Hepatic stellate cell (primary cell): ENCODE results near the gene ANKRD26.

Experiments
- DNase-seq: peaks from one replicate; pipeline ENCODE4 v3.0.0; 2011; ENCODE audit warnings: low spot score

Gene ANKRD26

GRCh38 chr10:27020243-27020642 is 80.1 kb downstream of the ANKRD26 start:
- no peak for DNase-seq

- no peak for DNase-seq
These were observed 80.5 kb downstream of the ANKRD26 start for GRCh38 chr10:27019827-27020226.

DNA sequence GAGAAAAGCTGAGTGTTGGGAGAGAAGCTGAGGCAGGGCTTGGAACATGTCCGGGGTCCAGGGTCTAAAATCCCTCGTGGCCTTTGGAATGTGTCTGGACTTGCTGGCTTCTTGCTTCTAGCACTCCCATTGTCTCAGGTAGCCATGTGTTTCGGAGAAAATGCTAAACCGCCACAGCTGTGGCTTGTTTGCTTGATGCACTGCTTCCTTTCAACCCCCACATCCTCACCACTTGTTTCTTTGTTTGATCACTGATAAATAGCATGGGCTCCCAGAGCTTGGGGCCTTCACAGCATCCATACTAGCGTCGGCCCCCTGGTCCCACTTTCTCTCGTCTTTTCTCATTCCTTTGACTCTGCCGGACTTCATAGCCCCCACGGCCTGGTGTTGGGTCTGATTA is 102.7 kb downstream of the ANKRD26 start:
- DNase-seq: no peak

DNA sequence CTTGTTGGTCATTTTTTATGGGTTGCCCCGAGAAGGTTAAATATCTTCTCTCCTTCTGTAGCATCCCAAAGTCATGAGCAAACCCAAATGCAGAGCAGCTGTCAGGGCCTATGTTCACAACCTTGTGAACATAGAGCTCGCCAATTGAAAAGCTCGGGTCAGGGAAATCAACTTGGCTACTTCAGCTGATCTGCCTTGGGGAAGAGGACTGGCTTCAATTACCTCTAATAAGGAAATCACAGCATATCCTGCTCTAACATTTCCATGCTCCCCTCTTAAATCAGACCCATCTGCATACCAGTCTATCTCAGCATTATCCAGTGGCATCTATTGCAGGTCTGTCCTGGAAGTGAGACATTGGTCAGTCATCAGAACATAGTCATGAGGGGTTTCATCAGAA is 105.6 kb downstream of the ANKRD26 start:
- DNase-seq: no peak

DNA sequence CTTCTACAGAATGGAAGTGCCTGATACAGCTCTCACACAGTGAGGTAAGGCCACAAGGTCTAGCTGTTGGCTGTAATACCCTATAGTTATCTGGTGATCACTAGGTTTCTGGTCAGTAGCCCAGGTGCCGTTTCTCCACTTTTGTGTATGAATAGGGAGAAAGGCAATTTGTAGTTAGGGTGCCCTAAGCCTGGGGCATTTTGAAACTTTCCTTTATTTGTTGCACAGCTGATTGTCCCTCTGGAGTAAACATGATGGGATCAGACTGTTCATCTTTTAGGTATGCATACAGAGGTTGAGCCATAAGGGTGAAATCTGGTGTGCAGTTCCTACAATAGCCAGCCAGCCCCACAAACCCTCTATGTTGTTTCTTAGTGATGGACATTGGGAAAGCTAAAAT is 112.4 kb downstream of the ANKRD26 start:
- no peak for DNase-seq

DNA sequence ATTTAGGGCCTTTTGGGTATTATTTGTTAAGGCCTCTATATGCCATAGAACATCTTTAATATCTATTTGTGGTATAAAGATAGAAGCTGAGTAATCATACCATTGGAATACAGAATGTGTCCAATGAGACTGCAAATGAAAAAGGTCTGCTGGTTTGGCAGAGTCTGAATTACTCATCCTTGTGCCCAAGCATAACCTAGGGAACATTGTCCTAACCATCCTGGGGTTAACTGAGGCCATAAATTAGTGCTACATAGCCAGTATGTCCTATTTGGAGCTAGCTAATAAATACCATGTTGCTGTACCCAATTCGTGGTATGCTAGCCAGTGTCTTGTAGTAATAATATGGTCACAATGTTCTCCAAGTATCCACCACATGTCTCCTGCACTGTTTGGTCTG is 117.1 kb downstream of the ANKRD26 start:
- no peak for DNase-seq

- DNase-seq: no peak
These were observed 118.2 kb downstream of the ANKRD26 start for GRCh38 chr10:26982058-26982457.

DNA sequence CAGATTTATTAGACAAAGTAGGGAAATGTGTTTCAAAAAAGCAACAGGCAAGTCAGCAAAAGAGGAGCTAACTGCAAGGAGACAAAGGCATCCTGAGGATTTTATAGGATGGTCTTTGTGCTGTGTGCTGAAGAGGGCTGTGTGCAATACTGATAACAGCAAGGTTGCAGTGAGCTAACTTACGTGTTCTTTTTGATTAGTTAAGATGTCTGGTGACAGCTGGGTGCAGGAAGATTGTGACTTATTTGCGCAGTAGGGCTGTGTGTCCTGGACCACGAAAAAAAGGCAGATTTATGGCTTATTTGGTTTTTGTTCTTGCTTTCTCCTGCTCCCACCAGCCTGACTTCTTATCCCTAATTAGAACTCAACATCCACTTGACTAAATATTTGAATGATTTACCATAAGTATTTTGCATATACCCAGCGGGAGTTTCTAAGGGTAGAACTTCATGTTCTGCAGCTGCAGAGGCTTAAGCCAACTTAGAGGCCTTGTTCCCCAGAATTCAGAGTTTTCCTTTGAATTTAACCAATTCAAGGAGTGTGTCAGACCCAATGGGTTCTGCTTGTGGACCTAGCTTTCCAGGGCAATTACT is 119.0 kb downstream of the ANKRD26 start:
- no peak for DNase-seq

DNA sequence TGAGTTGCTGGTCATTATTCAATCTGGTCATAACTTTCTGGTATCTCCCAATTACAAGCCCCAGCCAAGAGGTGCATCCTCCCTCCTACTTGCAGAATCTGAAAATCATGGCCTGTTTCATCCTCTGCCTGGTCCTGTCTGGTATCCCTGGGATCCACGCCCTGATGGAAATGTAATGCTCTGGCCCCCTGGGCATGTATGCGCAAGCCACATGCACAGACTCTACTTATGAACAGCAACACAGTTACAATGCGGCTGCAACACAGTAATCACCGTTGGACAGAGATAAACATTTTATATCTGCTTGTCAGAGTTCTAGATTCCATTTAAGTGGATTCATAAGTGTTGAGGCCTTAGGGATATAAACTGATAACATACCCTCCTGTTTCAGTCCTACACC is 121.8 kb downstream of the ANKRD26 start:
- no peak for DNase-seq

- DNase-seq: no peak
These were observed 122.7 kb downstream of the ANKRD26 start for GRCh38 chr10:26977635-26978034.

- no peak for DNase-seq
These were observed 129.6 kb downstream of the ANKRD26 start for GRCh38 chr10:26970667-26971066.

DNA sequence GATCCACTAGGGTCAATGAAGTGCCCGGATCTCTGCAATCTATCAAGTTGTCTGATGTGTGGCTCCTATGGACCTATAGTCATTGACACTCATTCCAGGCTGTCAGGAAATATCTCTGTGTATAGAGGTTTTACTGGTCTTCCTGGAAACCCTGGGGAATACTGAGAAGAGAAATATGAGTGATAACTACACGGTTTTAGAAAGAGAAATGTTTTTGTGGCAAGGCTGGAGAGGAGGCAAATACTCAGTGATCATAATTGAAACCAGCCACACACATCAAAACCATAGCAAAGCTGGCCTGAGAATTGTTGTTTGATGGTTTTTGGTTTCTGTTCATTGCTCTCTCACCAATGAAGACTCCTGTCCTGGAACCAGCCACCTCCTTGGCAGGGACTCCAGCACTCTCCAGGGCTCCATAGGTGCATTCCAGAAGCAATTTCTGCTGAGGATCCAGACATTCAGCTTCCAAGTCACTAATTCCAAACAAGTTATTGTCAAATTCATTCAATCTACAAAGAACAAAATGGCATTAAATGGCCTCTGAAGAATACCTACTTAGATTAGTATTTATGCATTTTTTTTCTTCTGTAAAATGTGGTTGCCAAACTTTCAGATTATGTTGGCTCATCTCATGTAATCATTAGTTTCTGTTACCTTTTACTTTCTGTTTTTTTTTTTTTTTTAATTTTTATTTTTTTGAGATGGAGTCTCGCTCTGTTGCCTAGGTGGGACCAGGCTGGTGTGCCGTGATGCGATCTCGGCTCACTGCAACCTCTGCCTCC is 131.0 kb downstream of the ANKRD26 start:
- DNase-seq: no peak

- no peak for DNase-seq
These were observed 137.5 kb downstream of the ANKRD26 start for GRCh38 chr10:26962835-26963234.

- no peak for DNase-seq
These were observed 140.0 kb downstream of the ANKRD26 start for GRCh38 chr10:26960308-26960707.

DNA sequence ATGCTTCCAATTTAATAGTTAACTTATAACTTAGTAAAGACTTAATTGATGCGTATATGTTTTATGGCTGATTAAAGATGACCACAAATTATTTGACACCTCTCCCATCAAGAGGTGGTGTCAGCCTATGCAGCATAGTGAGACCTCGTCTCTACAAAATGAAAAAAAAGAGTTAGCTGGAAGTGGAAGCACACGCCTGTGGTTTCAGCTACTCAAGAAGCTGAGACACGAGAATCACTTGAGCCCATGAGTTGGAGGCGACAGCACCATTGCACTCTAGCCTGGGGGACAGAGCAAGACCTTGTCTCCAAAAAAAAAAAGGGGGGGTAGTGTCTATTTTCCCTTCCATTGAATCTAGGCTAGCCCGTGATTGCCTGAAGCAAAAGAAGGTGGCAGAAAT is 140.5 kb downstream of the ANKRD26 start:
- DNase-seq: no peak
